WERI-Rb-1 (cell line): ENCODE measurements around the gene IL1RAPL1.
"Not testable (repeated sequence)": the region's sequence is repeated elsewhere in the genome, so short reads cannot be mapped to it uniquely, and the experiment has no call there.

Experiments used
- DNase-seq: peaks from one replicate; pipeline ENCODE4 v3.0.0-alpha.2; 2020
- H3K27ac ChIP-seq: fragments of 250-450 bp; sonication (Bioruptor Pico); 2 replicates; pipeline ENCODE4 v1.5.1; 2020; ENCODE audit warnings: mild to moderate bottlenecking, moderate library complexity
- H3K27me3 ChIP-seq: fragments of 250-450 bp; sonication (Bioruptor Pico); 2 replicates; pipeline ENCODE4 v1.5.1; 2021; ENCODE audit warnings: mild to moderate bottlenecking, low read depth, moderate library complexity; ENCODE audit not compliant: insufficient read depth, severe bottlenecking
- H3K36me3 ChIP-seq: fragments of 250-450 bp; sonication (Bioruptor Pico); 2 replicates; pipeline ENCODE4 v1.5.1; 2020; ENCODE audit warnings: mild to moderate bottlenecking, moderate library complexity
- H3K4me3 ChIP-seq: 2 replicates; pipeline ENCODE4 v1.5.1; 2011; ENCODE audit warnings: low read depth, mild to moderate bottlenecking, control low read depth, low read length
- H3K9me3 ChIP-seq: fragments of 250-450 bp; sonication (Bioruptor Pico); 2 replicates; pipeline ENCODE4 v1.5.1; 2021; ENCODE audit warnings: mild to moderate bottlenecking, moderate library complexity; ENCODE audit not compliant: severe bottlenecking
- CTCF ChIP-seq: IDR thresholded peaks from 2 replicates; pipeline ENCODE4 v1.5.1; 2011; ENCODE audit warnings: low read depth, mild to moderate bottlenecking, control low read depth, inconsistent platforms, low read length

Gene IL1RAPL1

GRCh38 chrX:28773807-28774206, 186.6 kb downstream of the IL1RAPL1 start:
- H3K27me3 ChIP-seq, result no peaks in the 10 kb centered on the region
- H3K4me3 ChIP-seq, result no peak overlapping the region
- no peak overlapping the region for H3K27ac ChIP-seq
- no peak for DNase-seq
- no peaks in the 10 kb centered on the region for H3K9me3 ChIP-seq
- no peak for TF ChIP-seq CTCF
- no peaks in the 10 kb centered on the region for H3K36me3 ChIP-seq

GRCh38 chrX:28787206-28787605, 200.0 kb downstream of the IL1RAPL1 start:
- no peaks in the 10 kb centered on the region for H3K36me3 ChIP-seq
- no peaks in the 10 kb centered on the region for H3K9me3 ChIP-seq
- no peak for TF ChIP-seq CTCF
- DNase-seq, result no peak
- H3K4me3 ChIP-seq, result no peak overlapping the region
- H3K27me3 ChIP-seq, result no peaks in the 10 kb centered on the region
- H3K27ac ChIP-seq, result no peak overlapping the region

GRCh38 chrX:28800671-28801070, 213.4 kb downstream of the IL1RAPL1 start:
- DNase-seq, H3K36me3 ChIP-seq, H3K9me3 ChIP-seq, H3K4me3 ChIP-seq, H3K27ac ChIP-seq, H3K27me3 ChIP-seq: not testable (repeated sequence)

- H3K27ac ChIP-seq, result no peak overlapping the region
- no peak for DNase-seq
- no peaks in the 10 kb centered on the region for H3K27me3 ChIP-seq
- no peak for TF ChIP-seq CTCF
- no peaks in the 10 kb centered on the region for H3K9me3 ChIP-seq
- no peaks in the 10 kb centered on the region for H3K36me3 ChIP-seq
- no peak overlapping the region for H3K4me3 ChIP-seq
Observed at GRCh38 chrX:28802625-28803024, 215.4 kb downstream of the IL1RAPL1 start.

- DNase-seq, result no peak
- no peaks in the 10 kb centered on the region for H3K36me3 ChIP-seq
- H3K9me3 ChIP-seq, result no peaks in the 10 kb centered on the region
- no peak overlapping the region for H3K27ac ChIP-seq
- no peaks in the 10 kb centered on the region for H3K27me3 ChIP-seq
- no peak overlapping the region for H3K4me3 ChIP-seq
- no peak for TF ChIP-seq CTCF
Observed at GRCh38 chrX:28835991-28836390, 248.7 kb downstream of the IL1RAPL1 start.

GRCh38 chrX:28843817-28844216, 256.6 kb downstream of the IL1RAPL1 start:
- H3K36me3 ChIP-seq, result no peaks in the 10 kb centered on the region
- no peak overlapping the region for H3K27ac ChIP-seq
- no peak for DNase-seq
- no peak overlapping the region for H3K4me3 ChIP-seq
- H3K27me3 ChIP-seq, result no peaks in the 10 kb centered on the region
- TF ChIP-seq CTCF, result no peak
- H3K9me3 ChIP-seq, result no peaks in the 10 kb centered on the region
